Osteocyte (in vitro differentiated cells): ENCODE measurements around the gene THTPA. TPM values are rescaled to one million over a fixed set of nuclear protein-coding genes. Genes with fewer than 3 reads are reported as not detected.
A peak's percentile ranks its signal among the peaks of the same experiment; 100 is the strongest.

Source experiments
- DNase-seq: peaks from one replicate; pipeline ENCODE4 v3.0.0; 2021; ENCODE audit warnings: mixed read lengths; ENCODE audit not compliant: unreplicated experiment; ENCODE audit errors: extremely low spot score
- H3K27ac Mint-ChIP-seq: one replicate; pipeline ENCODE4 v1.8.0; 2021; ENCODE audit warnings: mild to moderate bottlenecking, mixed read lengths; ENCODE audit not compliant: unreplicated experiment
- H3K27me3 Mint-ChIP-seq: one replicate; pipeline ENCODE4 v1.8.0; 2021; ENCODE audit warnings: mixed read lengths; ENCODE audit not compliant: unreplicated experiment
- H3K36me3 Mint-ChIP-seq: one replicate; pipeline ENCODE4 v1.8.0; 2021; ENCODE audit warnings: mixed read lengths; ENCODE audit not compliant: unreplicated experiment
- H3K4me1 Mint-ChIP-seq: one replicate; pipeline ENCODE4 v1.8.0; 2021; ENCODE audit warnings: mixed read lengths; ENCODE audit not compliant: unreplicated experiment
- H3K4me3 Mint-ChIP-seq: one replicate; pipeline ENCODE4 v1.8.0; 2021; ENCODE audit warnings: mild to moderate bottlenecking, moderate library complexity, mixed read lengths; ENCODE audit not compliant: unreplicated experiment
- H3K9me3 Mint-ChIP-seq: one replicate; pipeline ENCODE4 v1.8.0; 2021; ENCODE audit warnings: mixed read lengths; ENCODE audit not compliant: unreplicated experiment
- total RNA-seq: library from RNA; stranded (reverse); gene quantifications from 2 replicates; pipeline ENCODE4 v1.2.1, GENCODE V29; 2021
- TF ChIP-seq, protein P1 (sequence below): fragments of 200-600 bp; sonication (generic); IDR thresholded peaks from 2 replicates; pipeline ENCODE4 v1.5.0; 2021; ENCODE audit warnings: antibody characterized with exemption, mild to moderate bottlenecking, moderate library complexity

The THTPA gene
- total RNA-seq, 1 donor from 2014 or later = 25.7 TPM

GRCh38 chr14:23600806-23601205, 44.7 kb downstream of the THTPA start:
- Mint-ChIP-seq H3K27me3 (peaks cover 7% of the 10 kb centered on the region), H3K4me3 (no peak overlapping the region), H3K27ac (no peak overlapping the region), H3K36me3 (no peaks in the 10 kb centered on the region), H3K9me3 (no peaks in the 10 kb centered on the region), H3K4me1 (no peaks in the 10 kb centered on the region)
- TF ChIP-seq, protein P1, sequence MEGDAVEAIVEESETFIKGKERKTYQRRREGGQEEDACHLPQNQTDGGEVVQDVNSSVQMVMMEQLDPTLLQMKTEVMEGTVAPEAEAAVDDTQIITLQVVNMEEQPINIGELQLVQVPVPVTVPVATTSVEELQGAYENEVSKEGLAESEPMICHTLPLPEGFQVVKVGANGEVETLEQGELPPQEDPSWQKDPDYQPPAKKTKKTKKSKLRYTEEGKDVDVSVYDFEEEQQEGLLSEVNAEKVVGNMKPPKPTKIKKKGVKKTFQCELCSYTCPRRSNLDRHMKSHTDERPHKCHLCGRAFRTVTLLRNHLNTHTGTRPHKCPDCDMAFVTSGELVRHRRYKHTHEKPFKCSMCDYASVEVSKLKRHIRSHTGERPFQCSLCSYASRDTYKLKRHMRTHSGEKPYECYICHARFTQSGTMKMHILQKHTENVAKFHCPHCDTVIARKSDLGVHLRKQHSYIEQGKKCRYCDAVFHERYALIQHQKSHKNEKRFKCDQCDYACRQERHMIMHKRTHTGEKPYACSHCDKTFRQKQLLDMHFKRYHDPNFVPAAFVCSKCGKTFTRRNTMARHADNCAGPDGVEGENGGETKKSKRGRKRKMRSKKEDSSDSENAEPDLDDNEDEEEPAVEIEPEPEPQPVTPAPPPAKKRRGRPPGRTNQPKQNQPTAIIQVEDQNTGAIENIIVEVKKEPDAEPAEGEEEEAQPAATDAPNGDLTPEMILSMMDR = no peak
- DNase-seq = no peak

GRCh38 chr14:23601424-23601823, 45.4 kb downstream of the THTPA start:
- peaks cover 9% of the 10 kb centered on the region for H3K27me3 Mint-ChIP-seq
- TF ChIP-seq, protein P1 = no peak
- H3K36me3 Mint-ChIP-seq = no peaks in the 10 kb centered on the region
- no peaks in the 10 kb centered on the region for H3K9me3 Mint-ChIP-seq
- no peak overlapping the region for H3K4me3 Mint-ChIP-seq
- no peaks in the 10 kb centered on the region for H3K4me1 Mint-ChIP-seq
- H3K27ac Mint-ChIP-seq = no peak overlapping the region
- no peak for DNase-seq

- Mint-ChIP-seq H3K4me3 (no peak overlapping the region), H3K27me3 (peaks cover 11% of the 10 kb centered on the region), H3K27ac (no peak overlapping the region), H3K36me3 (no peaks in the 10 kb centered on the region), H3K9me3 (no peaks in the 10 kb centered on the region), H3K4me1 (no peaks in the 10 kb centered on the region)
- peak; percentile 38 for DNase-seq
- TF ChIP-seq, protein P1 = no peak
These were observed 45.7 kb downstream of the THTPA start for GRCh38 chr14:23601845-23602180.

DNA sequence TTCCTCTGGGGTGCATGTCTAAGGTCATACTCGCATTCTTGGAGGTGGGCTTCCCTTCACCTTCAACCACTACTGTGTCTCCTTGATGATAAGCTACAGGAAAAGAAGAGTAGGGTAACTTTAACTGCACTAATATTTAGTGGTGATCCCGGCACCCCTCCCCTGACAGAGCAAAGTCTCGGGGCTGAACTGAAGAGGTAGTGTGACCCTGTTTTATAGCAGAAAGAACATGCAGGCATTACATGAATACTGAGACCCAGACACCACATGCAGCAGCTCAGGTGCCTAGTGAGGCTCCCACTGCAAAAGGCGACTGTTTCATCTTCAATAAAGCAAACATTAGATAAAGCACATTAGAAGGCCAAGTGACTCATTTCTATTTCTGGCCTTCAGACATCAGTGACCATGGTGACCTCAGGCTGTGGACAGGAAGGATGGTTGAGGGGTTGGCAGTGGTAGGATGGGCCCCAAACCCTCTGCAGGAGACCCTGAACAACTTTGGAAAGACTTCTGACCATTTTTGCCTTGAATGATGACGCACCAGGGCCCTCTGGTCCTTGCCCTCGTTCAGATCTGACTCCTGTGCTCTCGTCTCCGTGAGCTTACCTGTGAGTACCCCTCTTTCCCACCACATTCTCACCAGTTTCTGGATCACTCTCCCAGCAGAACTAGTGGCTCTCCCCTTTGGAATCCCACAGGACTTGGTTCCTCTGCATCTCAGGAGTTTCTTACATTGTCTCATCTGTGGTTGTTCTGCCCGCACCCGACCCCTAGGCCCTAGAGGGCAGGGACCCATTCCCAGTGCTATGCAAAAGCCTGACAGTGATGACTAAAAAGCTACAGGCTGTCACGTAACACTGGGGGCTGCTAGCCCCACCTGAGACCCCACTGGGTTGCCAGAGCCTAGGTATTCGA, 46.4 kb downstream of the THTPA start:
- Mint-ChIP-seq H3K4me3 (no peak overlapping the region), H3K36me3 (no peaks in the 10 kb centered on the region), H3K27ac (no peak overlapping the region), H3K27me3 (peaks cover 8% of the 10 kb centered on the region), H3K4me1 (no peaks in the 10 kb centered on the region), H3K9me3 (no peaks in the 10 kb centered on the region)
- DNase-seq = peak; percentile 63
- TF ChIP-seq, protein P1 = no peak

DNA sequence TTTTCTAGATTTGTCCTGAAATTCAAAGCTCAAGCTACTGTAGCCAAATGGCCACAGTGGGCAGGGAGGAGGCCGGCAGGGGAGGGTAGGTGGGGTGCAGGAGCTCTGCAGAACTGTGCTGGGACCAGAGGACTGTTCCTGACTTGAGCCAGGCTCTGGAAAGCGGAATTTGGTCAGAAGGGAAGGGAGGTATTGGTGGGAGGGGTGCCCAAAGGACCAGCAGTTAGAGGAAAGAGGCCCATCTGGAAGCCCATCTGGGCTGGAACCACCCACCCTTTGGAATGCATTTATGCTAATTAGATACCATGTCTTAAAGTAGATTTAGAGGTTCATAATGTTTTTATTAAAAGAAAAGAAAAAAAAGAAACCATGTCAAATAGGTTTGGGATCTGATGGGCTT, 47.0 kb downstream of the THTPA start:
- H3K27me3 Mint-ChIP-seq = peaks cover 4% of the 10 kb centered on the region
- DNase-seq = no peak
- H3K27ac Mint-ChIP-seq = no peak overlapping the region
- H3K4me3 Mint-ChIP-seq = no peak overlapping the region
- H3K9me3 Mint-ChIP-seq = no peaks in the 10 kb centered on the region
- no peaks in the 10 kb centered on the region for H3K4me1 Mint-ChIP-seq
- H3K36me3 Mint-ChIP-seq = no peaks in the 10 kb centered on the region
- TF ChIP-seq, protein P1 = no peak
